ENCODE measurements around the gene RUNDC3A. TPM values are rescaled to one million over a fixed set of nuclear protein-coding genes. Genes with fewer than 3 reads are reported as not detected.

RUNDC3A gene
- total and polyA plus RNA-seq, 2 of the 13 experiments (the other 11 are each of a cell fraction or from before 2014, with no cell fraction given): 0.25 TPM; not detected in 1

DNA sequence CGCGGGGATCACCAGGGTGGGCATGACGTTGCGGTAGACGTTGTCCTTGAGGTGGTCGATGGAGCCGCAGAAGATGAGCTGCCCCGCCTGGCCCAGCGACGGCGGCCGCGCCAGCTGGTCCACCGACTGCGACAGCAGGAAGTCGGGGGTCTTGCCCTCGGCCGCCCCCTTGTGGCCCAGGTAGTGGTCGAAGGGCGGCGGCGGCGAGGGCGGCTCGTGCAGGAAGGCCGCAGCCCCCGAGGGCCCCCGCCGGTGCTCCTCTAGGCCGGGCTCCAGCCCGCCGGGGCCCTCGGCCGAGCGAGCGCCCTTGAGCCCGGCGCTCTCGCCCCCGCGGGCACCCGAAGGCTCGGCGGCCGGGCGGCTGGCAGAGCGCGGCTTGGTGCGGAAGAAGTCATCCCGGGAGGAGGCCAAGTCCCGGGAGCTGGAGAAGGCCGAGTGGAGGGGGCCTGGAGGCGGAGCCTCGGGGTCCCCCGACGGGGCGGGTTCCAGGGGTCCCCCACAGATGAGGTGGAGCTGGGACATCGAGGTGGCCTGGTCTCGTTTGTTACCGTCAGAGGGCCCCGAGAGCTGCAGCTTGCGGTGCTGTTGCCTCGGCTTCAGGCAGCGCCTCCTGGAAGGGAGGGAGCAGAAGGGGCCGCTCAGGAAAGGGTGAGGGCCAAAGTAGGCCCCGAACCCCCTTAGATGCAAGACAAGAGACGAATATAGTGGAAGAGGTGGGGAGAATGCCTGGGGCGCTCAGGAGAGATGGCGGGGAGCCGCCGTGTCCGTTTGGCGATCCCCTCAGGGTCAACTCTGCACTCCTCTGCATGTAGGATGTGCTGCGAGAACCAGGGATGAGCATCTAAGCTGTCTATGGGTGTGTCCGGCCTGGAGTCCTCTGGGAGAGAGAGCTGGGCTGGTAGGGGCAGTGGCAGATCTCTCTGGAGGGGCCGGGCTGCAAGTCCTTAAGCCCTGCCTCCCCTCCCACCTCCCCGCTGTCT, 46.5 kb downstream of the RUNDC3A start (continued):
- TF ChIP-seq ZNF33A (CRISPR knock-in tag; IDR thresholded peaks at IDR 0.05; ENCODE audit: borderline replicate concordance): no peak
- 0 out of 2 replicates have a peak, but pooled peaks have one; percentile 24 for TF ChIP-seq ZNF451 (CRISPR knock-in tag; IDR thresholded peaks at IDR 0.05)
- TF ChIP-seq, protein P1, sequence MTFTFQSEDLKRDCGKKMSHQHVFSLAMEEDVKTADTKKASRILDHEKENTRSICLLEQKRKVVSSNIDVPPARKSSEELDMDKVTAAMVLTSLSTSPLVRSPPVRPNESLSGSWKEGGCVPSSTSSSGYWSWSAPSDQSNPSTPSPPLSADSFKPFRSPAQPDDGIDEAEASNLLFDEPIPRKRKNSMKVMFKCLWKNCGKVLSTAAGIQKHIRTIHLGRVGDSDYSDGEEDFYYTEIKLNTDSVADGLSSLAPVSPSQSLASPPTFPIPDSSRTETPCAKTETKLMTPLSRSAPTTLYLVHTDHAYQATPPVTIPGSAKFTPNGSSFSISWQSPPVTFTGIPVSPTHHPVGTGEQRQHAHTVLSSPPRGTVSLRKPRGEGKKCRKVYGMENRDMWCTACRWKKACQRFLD (CRISPR knock-in tag; IDR thresholded peaks at IDR 0.05; ENCODE audit: borderline replicate concordance): no peak
- 0 out of 2 replicates have a peak, but pooled peaks have one; percentile 44 for TF ChIP-seq ZNF691 (CRISPR knock-in tag; IDR thresholded peaks at IDR 0.05; ENCODE audit: borderline replicate concordance, low read depth)
- no peak for TF ChIP-seq NCOA1 (CRISPR knock-in tag; IDR thresholded peaks at IDR 0.05)
- 0 out of 2 replicates have a peak, but pooled peaks have one; percentile 58 for TF ChIP-seq ERF (CRISPR knock-in tag; IDR thresholded peaks at IDR 0.05)
- no peak for TF ChIP-seq FOXM1 (CRISPR knock-in tag; IDR thresholded peaks at IDR 0.05)
- no peak for TF ChIP-seq CHCHD3 (CRISPR knock-in tag; IDR thresholded peaks at IDR 0.05)
- TF ChIP-seq EP300 (IDR thresholded peaks at IDR 0.05; ENCODE audit: low read depth in 2 of 2, low read length in 2 of 2): no peak
- no peak for TF ChIP-seq EP300 (CRISPR knock-in tag; IDR thresholded peaks at IDR 0.05; ENCODE audit: borderline replicate concordance)
- TF ChIP-seq TARDBP (CRISPR knock-in tag; IDR thresholded peaks at IDR 0.05): no peak
- TF ChIP-seq ZNF605 (CRISPR knock-in tag; IDR thresholded peaks at IDR 0.05): peak; percentile 13; the same call in 1 of the 2 replicates
- TF ChIP-seq MTF1 (CRISPR knock-in tag; IDR thresholded peaks at IDR 0.05): no peak
- no peak for TF ChIP-seq POLR2AphosphoS5 (IDR thresholded peaks at IDR 0.05; ENCODE audit: low read depth, low read length)
- TF ChIP-seq KDM3A (CRISPR knock-in tag; IDR thresholded peaks at IDR 0.05; ENCODE audit: low read depth): peak; percentile 52; the same call in 1 of the 2 replicates
- peak; percentile 62; the same call in 1 of the 2 replicates for TF ChIP-seq RBFOX2 (IDR thresholded peaks at IDR 0.05; ENCODE audit: low read depth, low read length)
- peak; percentile 89 for TF ChIP-seq RAD21 (CRISPR knock-in tag; IDR thresholded peaks at IDR 0.05)
- TF ChIP-seq AKAP8 (CRISPR knock-in tag; IDR thresholded peaks at IDR 0.05): no peak
- peak; percentile 86 for TF ChIP-seq ZFY (CRISPR knock-in tag; IDR thresholded peaks at IDR 0.05)
- no peak for TF ChIP-seq EHMT2 (IDR thresholded peaks at IDR 0.05; ENCODE audit: borderline replicate concordance, low read depth, low read length)
- TF ChIP-seq ELF3 (CRISPR knock-in tag; IDR thresholded peaks at IDR 0.05): peak; percentile 86
- TF ChIP-seq ZNF234 (CRISPR knock-in tag; conservative IDR thresholded peaks at IDR 0.05): no peak
- TF ChIP-seq EED (CRISPR knock-in tag; IDR thresholded peaks at IDR 0.05): no peak
- no peak for TF ChIP-seq JDP2 (CRISPR knock-in tag; IDR thresholded peaks at IDR 0.05; ENCODE audit: borderline replicate concordance)
- TF ChIP-seq, protein P2, sequence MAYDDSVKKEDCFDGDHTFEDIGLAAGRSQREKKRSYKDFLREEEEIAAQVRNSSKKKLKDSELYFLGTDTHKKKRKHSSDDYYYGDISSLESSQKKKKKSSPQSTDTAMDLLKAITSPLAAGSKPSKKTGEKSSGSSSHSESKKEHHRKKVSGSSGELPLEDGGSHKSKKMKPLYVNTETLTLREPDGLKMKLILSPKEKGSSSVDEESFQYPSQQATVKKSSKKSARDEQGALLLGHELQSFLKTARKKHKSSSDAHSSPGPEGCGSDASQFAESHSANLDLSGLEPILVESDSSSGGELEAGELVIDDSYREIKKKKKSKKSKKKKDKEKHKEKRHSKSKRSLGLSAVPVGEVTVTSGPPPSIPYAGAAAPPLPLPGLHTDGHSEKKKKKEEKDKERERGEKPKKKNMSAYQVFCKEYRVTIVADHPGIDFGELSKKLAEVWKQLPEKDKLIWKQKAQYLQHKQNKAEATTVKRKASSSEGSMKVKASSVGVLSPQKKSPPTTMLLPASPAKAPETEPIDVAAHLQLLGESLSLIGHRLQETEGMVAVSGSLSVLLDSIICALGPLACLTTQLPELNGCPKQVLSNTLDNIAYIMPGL (CRISPR knock-in tag; IDR thresholded peaks at IDR 0.05; ENCODE audit: borderline replicate concordance in 1 of 2, low read depth in 1 of 2): peak; percentile 86 to 91
- TF ChIP-seq ZNF615 (CRISPR knock-in tag; IDR thresholded peaks at IDR 0.05; ENCODE audit: borderline replicate concordance): no peak
